Lower leg skin (tissue), 3 donors: Measurements from ENCODE around the gene HSP90AB1.

Experiments
- POLR2A ChIP-seq, 2 donors: fragments of 450-650 bp; IDR thresholded peaks; one replicate each; pipeline ENCODE4 v1.6.1; 2016 to 2017; ENCODE audit warnings: antibody characterized with exemption in 2 of 2, mild to moderate bottlenecking in 1 of 2, moderate library complexity in 1 of 2
- TF ChIP-seq, protein P1 (sequence below), 3 donors: fragments of 450-650 bp; IDR thresholded peaks; one replicate each; pipeline ENCODE4 v1.5.1; 2016; ENCODE audit warnings: antibody characterized with exemption in 3 of 3, mild to moderate bottlenecking in 3 of 3, moderate library complexity in 2 of 3

- TF ChIP-seq POLR2A (IDR thresholded peaks at IDR 0.05), result no peak
- TF ChIP-seq, protein P1, sequence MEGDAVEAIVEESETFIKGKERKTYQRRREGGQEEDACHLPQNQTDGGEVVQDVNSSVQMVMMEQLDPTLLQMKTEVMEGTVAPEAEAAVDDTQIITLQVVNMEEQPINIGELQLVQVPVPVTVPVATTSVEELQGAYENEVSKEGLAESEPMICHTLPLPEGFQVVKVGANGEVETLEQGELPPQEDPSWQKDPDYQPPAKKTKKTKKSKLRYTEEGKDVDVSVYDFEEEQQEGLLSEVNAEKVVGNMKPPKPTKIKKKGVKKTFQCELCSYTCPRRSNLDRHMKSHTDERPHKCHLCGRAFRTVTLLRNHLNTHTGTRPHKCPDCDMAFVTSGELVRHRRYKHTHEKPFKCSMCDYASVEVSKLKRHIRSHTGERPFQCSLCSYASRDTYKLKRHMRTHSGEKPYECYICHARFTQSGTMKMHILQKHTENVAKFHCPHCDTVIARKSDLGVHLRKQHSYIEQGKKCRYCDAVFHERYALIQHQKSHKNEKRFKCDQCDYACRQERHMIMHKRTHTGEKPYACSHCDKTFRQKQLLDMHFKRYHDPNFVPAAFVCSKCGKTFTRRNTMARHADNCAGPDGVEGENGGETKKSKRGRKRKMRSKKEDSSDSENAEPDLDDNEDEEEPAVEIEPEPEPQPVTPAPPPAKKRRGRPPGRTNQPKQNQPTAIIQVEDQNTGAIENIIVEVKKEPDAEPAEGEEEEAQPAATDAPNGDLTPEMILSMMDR (IDR thresholded peaks at IDR 0.05), result no peak
Measured at GRCh38 chr6:44228836-44229235, 18.1 kb upstream of the HSP90AB1 start.
